Heart right ventricle (tissue), 16 donors: ENCODE data around the gene MTREX. TPM values are rescaled to one million over a fixed set of nuclear protein-coding genes. Genes with fewer than 3 reads are reported as not detected.

Experiments
- ATAC-seq, 8 donors: fragments of 200-7000 bp; cut with Tn5 transposase; one replicate each; pipeline ENCODE4 v1.9.1; 2020; ENCODE audit warnings: mild to moderate bottlenecking in 8 of 8, moderate library complexity in 8 of 8, moderate number of reproducible peaks in 1 of 8
- DNase-seq, 2 donors: peaks; one replicate each; pipeline ENCODE4 v3.0.0-alpha.2; 2020
- H3K27ac ChIP-seq, 10 donors: fragments of 200-600 bp; sonication (generic) in 2 of 10; one replicate each; pipeline versions ENCODE4 v1.5.0 to v1.8.0; 2020 to 2022; ENCODE audit warnings: mild to moderate bottlenecking in 3 of 10
- H3K27me3 ChIP-seq, 7 donors: fragments of 200-600 bp; one replicate each; pipeline ENCODE4 v1.8.0; 2021 to 2022; ENCODE audit warnings: mild to moderate bottlenecking in 2 of 7
- H3K36me3 ChIP-seq, 9 donors: fragments of 200-600 bp; sonication (generic) in 1 of 9; one replicate each; pipeline versions ENCODE4 v1.5.0 to v1.8.0; 2020 to 2022; ENCODE audit warnings: mild to moderate bottlenecking in 2 of 9
- H3K4me1 ChIP-seq, 9 donors: fragments of 200-600 bp; sonication (generic) in 1 of 9; one replicate each; pipeline versions ENCODE4 v1.5.0 to v1.8.0; 2020 to 2022; ENCODE audit warnings: mild to moderate bottlenecking in 4 of 9
- H3K4me3 ChIP-seq, 10 donors: fragments of 200-600 bp; sonication (generic) in 2 of 10; one replicate each; pipeline versions ENCODE4 v1.5.0 to v1.8.0; 2020 to 2022; ENCODE audit warnings: mild to moderate bottlenecking in 7 of 10, moderate library complexity in 2 of 10
- H3K9me3 ChIP-seq, 11 donors: fragments of 200-600 bp in 10 of 11; sonication (generic) in 2 of 11; one replicate each; pipeline versions ENCODE4 v1.5.0 to v1.8.0; 2013 to 2022; ENCODE audit warnings: mild to moderate bottlenecking in 2 of 11, control low read depth in 1 of 11, moderate library complexity in 1 of 11
- WGBS, 2 donors: extraction: QIAGEN DNeasy Blood & Tissue Kit; methylation state at CpG; one replicate each; pipeline ENCODE4 v1.1.7; 2013; ENCODE audit warnings: inconsistent platforms in 1 of 2; 5-methylcytosine and 5-hydroxymethylcytosine counted together
- intact Hi-C, 10 donors: fragments of 100-400 bp; cut with DNase I; formaldehyde crosslinking; loops; one replicate each; pipeline versions ENCODE4 v1.11.1 to v1.14.2; 2022
- polyA plus RNA-seq, 2 donors: library from polyadenylated mRNA; stranded (reverse); fragments of 200-250 nt; gene quantifications; one replicate each; pipeline ENCODE4 v1.2.3, GENCODE V29; 2013
- total RNA-seq, 10 donors: library from RNA; stranded (reverse); fragmentation: NEBNext Ultra II Directional in 3 of 10; extraction: Animal tissue kit (Norgen Biotek cat#: 25700) in 3 of 10; gene quantifications; one replicate each; pipeline versions ENCODE4 v1.2.1 to v1.2.4, GENCODE V29; 2021 to 2023
- TF ChIP-seq, protein P1 (sequence below), 9 donors: fragments of 200-600 bp; sonication (generic) in 2 of 9; IDR thresholded peaks; one replicate each; pipeline versions ENCODE4 v1.5.0 to v1.8.0; 2021 to 2022; ENCODE audit warnings: antibody characterized with exemption in 9 of 9, mild to moderate bottlenecking in 5 of 9, moderate library complexity in 1 of 9
- donor health status: Arrhythmogenic right ventricular cardiomyopathy.
- donor health status: ischemic (EF 13 %, LVEDD 7.1; RV severe dilation, severe dysfunction).
- donor health status: healthy with polysubstance abuse.
- donor health status: DM: no; HTN: yes; CAD: no.
- donor health status: DM: no; HTN: no; CAD: no.
- donor health status: ischemic (EF 25% LVEDD 6.9; RV normal size, moderate dysfunction).
- donor health status: ischemic (EF 25% LVEDD 5.7; RV mildly dilated, moderate dysfunction).
- donor health status: healthy.
- donor health status: DM: yes; HTN: yes; CAD: no.
- donor health status: Ischemic cardiomyopathy.
- donor health status: ischemic (EF 35%, LVEDD 5.7; RV mildly dilated, moderate dysfunction).
- donor health status: nonischemic (EF 11% LVEDD 7.7; RV severe dilation, severe dysfunction).
- donor health status: DM: yes; HTN: yes; CAD: no.
- donor health status: PGD.
- donor health status: ischemic (EF 29% LVEDD 5.4; RV normal size, mild dysfunction).
- donor health status: nonischemic (EF 23%, LVEDD 6.1; RV moderate dilation, normal function).

Gene MTREX
- total and polyA plus RNA-seq, 12 donors, result 17.9 to 69.9 (median 62.1) TPM

DNA sequence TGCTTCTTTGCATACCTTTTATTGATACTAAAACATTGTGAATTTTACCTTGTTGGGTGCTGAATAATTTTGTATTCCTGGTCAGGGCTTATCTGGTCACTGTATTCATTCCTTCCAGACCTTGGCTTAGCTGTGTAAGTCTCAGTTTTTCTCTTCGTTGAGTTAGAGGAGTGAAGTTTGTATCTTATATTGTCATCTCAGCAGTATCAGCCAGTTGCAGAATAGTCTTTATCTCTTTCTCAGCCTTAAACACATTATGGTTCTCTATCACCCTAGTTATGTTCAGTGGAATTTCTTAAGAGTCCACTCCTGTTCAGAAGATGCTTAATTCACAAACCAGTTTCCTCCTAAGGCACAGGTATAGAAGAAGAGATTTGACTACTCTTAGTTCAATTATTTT lies 25.2 kb downstream of the MTREX start:
- Histone ChIP-seq H3K4me3 (no peak overlapping the region), H3K4me1 (peaks cover 0 to 6% (median 0%) of the 10 kb centered on the region in 9 donors), H3K9me3 (peaks cover 0 to 3% (median 0%) of the 10 kb centered on the region in 11 donors), H3K27ac (no peak overlapping the region), H3K36me3 (peaks cover 0 to 81% (median 9%) of the 10 kb centered on the region in 9 donors), H3K27me3 (no peaks in the 10 kb centered on the region)
- TF ChIP-seq, protein P1, sequence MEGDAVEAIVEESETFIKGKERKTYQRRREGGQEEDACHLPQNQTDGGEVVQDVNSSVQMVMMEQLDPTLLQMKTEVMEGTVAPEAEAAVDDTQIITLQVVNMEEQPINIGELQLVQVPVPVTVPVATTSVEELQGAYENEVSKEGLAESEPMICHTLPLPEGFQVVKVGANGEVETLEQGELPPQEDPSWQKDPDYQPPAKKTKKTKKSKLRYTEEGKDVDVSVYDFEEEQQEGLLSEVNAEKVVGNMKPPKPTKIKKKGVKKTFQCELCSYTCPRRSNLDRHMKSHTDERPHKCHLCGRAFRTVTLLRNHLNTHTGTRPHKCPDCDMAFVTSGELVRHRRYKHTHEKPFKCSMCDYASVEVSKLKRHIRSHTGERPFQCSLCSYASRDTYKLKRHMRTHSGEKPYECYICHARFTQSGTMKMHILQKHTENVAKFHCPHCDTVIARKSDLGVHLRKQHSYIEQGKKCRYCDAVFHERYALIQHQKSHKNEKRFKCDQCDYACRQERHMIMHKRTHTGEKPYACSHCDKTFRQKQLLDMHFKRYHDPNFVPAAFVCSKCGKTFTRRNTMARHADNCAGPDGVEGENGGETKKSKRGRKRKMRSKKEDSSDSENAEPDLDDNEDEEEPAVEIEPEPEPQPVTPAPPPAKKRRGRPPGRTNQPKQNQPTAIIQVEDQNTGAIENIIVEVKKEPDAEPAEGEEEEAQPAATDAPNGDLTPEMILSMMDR (IDR thresholded peaks at IDR 0.05), result no peak
- DNase-seq (no peak), ATAC-seq (no peak)
- intact Hi-C loops, result no loop called here
- 68 to 75% methylated on average over 1 of the region's 1 CpG for WGBS, 2 donors

DNA sequence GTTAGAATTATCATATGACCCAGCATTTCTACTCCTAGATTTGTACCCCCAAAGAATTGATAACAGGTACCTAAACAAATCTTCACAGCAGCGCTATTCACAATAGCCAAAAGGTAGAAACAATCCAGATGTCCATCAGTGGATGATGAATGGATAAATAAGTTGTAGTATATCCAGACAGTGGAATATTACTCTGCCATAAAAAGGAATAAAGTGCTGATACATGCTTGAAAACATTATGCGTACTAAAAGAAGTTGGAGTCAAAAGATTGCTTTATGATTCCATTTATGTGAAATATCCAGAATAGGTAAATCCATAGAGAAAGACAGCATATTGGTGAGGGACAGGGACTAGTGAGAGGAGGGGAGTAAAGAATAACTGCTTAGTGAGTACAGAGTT lies 26.0 kb downstream of the MTREX start:
- no peak for DNase-seq
- 97 to 100% methylated on average over 2 of the region's 2 CpGs for WGBS, 2 donors
- no peak overlapping the region for H3K27ac ChIP-seq
- TF ChIP-seq, protein P1 (IDR thresholded peaks at IDR 0.05), result no peak
- no peaks in the 10 kb centered on the region for H3K27me3 ChIP-seq
- no peak overlapping the region for H3K4me3 ChIP-seq
- H3K4me1 ChIP-seq, result peaks cover 0 to 14% (median 0%) of the 10 kb centered on the region in 9 donors
- no peak for ATAC-seq
- intact Hi-C loops, result no loop called here
- H3K36me3 ChIP-seq, result peaks cover 0 to 74% (median 9%) of the 10 kb centered on the region in 9 donors
- peaks cover 0 to 3% (median 0%) of the 10 kb centered on the region in 11 donors for H3K9me3 ChIP-seq

DNA sequence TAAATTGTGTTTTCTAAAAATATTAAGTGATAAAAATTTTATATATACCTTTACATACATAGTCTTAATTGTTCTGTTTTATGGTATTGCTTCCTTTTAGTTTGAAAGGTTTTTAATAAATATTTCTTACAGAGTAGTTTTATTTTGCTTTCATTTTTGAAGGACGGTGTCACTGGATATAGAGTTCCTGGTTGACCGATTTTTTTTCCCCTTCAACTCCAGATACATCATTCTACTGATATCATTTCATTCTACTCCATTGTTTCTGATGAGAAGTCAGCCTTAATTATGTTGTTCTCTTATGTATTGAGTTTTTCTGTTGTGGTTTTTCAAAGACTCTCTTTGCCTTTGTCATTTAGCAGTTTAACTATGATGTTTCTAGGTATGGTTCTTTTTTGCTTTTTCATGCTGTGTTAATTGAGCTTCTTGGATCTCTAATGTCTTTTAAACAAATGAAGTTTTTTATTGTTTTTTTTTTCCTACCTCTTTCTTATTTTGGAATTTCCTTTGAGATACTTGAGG lies 30.4 kb downstream of the MTREX start:
- intact Hi-C loops, result loop anchor here in 1 of 10 donors (5.0 kb wide), 1 partner anchor 39 kb away; no protein-coding TSS in a partner anchor
- Histone ChIP-seq H3K36me3 (peaks cover 0 to 69% (median 7%) of the 10 kb centered on the region in 9 donors), H3K4me3 (peak overlapping the region in 2 of 10 donors; percentile 3), H3K27me3 (no peaks in the 10 kb centered on the region), H3K4me1 (peaks cover 0 to 16% (median 0%) of the 10 kb centered on the region in 9 donors), H3K9me3 (peaks cover 0 to 3% (median 0%) of the 10 kb centered on the region in 11 donors), H3K27ac (peak overlapping the region in 1 of 10 donors; percentile 26)
- TF ChIP-seq, protein P1 (IDR thresholded peaks at IDR 0.05), result no peak
- DNase-seq (no peak), ATAC-seq (no peak)
- 56 to 70% methylated on average over 2 of the region's 2 CpGs for WGBS, 2 donors

DNA sequence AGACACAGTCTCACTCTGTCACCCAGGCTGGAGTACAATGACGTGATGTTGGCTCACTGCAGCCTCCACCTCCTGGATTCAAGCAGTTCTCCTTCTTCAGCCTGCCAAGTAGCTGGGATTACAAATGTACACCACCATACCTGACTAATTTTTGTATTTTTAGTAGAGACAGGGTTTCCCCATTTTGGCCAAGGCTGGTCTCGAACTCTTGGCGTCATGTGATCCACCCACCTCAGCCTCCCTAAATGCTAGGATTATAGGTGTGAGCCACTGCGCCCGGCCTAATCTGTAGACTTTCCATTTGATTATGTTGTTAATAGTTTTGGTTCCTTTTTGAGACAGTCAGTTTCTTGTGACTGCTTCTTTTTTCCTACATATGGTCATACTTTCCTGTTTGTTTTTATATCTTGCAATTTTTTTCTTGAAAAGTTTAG lies 31.0 kb downstream of the MTREX start:
- intact Hi-C loops, result loop anchor here in 1 of 10 donors (5.0 kb wide), 1 partner anchor 38 kb away; no protein-coding TSS in a partner anchor
- DNase-seq (no peak), ATAC-seq (peak in 3 of 8 donors; percentile 51 to 62 (median 59))
- H3K4me1 ChIP-seq, result peaks cover 0 to 16% (median 0%) of the 10 kb centered on the region in 9 donors
- peaks cover 0 to 69% (median 7%) of the 10 kb centered on the region in 9 donors for H3K36me3 ChIP-seq
- no peak overlapping the region for H3K27ac ChIP-seq
- WGBS, 2 donors, result 88% methylated on average over 5 of the region's 5 CpGs
- no peaks in the 10 kb centered on the region for H3K27me3 ChIP-seq
- peaks cover 0 to 1% (median 0%) of the 10 kb centered on the region in 11 donors for H3K9me3 ChIP-seq
- TF ChIP-seq, protein P1 (IDR thresholded peaks at IDR 0.05), result no peak
- H3K4me3 ChIP-seq, result no peak overlapping the region
